Vagina (tissue), 2 donors: ENCODE measurements around the gene GRB2. TPM values are rescaled to one million over a fixed set of nuclear protein-coding genes. Genes with fewer than 3 reads are reported as not detected.
A peak's percentile ranks its signal among the peaks of the same experiment; 100 is the strongest.

ENCODE experiments used
- DNase-seq, 2 donors: peaks; one replicate each; pipeline ENCODE4 v3.0.0-alpha.2; 2017; ENCODE audit errors: extremely low spot score in 2 of 2
- H3K27ac ChIP-seq: fragments of 200-600 bp; sonication (generic); one replicate; pipeline ENCODE4 v1.5.1; 2019
- H3K27me3 ChIP-seq: fragments of 200-600 bp; sonication (generic); one replicate; pipeline ENCODE4 v1.5.1; 2019
- H3K36me3 ChIP-seq, 2 donors: fragments of 200-600 bp; sonication (generic); one replicate each; pipeline ENCODE4 v1.5.1; 2017 to 2019
- H3K4me1 ChIP-seq: fragments of 200-600 bp; sonication (generic); one replicate; pipeline ENCODE4 v1.5.1; 2019
- H3K4me3 ChIP-seq, 2 donors: fragments of 200-600 bp; sonication (generic); 1 replicate in 1 of 2; 2 replicates in 1 of 2; pipeline ENCODE4 v1.5.1; 2016 to 2019
- H3K9me3 ChIP-seq: fragments of 200-600 bp; sonication (generic); one replicate; pipeline ENCODE4 v1.5.1; 2019
- POLR2A ChIP-seq, 2 donors: fragments of 450-650 bp; IDR thresholded peaks; one replicate each; pipeline ENCODE4 v1.6.1; 2017; ENCODE audit warnings: antibody characterized with exemption in 2 of 2, mild to moderate bottlenecking in 2 of 2, moderate library complexity in 2 of 2
- POLR2AphosphoS5 ChIP-seq, 2 donors: sonication (generic); formaldehyde crosslinking; IDR thresholded peaks; one replicate each; pipeline ENCODE4 v1.9.0; 2017; ENCODE audit warnings: antibody characterized with exemption in 2 of 2, mild to moderate bottlenecking in 2 of 2, low read depth in 1 of 2; ENCODE audit not compliant: insufficient read depth in 1 of 2
- intact Hi-C: fragments of 100-400 bp; cut with DNase I; formaldehyde crosslinking; loops from one replicate; pipeline ENCODE4 v1.15.1; 2023
- total RNA-seq: library from RNA; depleted of rRNA; stranded (reverse); fragments of >200 nt; gene quantifications from one replicate; pipeline ENCODE4 v1.2.3, GENCODE V29; 2016
- TF ChIP-seq, protein P1 (sequence below), 3 experiments: fragments of 450-650 bp in 2 of 3; fragments of 200-600 bp in 1 of 3; sonication (generic) in 1 of 3; IDR thresholded peaks; one replicate each; pipeline ENCODE4 v1.5.1; 2017 to 2019; ENCODE audit warnings: antibody characterized with exemption in 3 of 3, mild to moderate bottlenecking in 2 of 3, moderate library complexity in 2 of 3

GRB2 gene
- total RNA-seq, 1 donor from 2014 or later: 71.9 TPM

DNA sequence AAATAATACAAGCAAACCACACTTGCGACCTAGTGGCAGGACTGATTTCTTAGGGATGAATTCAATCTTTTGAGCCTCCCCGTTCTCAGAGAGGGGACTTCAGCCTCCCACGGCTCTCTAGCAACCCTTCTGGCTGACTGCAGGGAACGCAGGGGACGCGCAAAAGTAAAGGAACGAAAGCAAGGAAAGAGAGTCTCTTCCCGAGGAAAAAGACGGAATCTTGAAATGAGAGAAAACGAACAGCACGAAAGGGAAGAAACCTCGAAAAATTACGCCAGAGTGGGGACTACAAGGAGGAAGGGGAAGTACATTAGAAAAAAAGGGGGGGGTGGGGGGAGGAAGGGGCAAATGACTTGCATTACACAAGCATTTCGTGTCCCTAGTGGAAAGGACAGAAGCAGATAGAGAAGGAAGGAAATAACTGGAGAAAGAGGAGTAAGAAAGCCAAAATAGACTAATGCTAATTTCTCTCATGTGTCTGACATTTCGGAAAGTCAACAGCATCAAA lies 1.2 kb downstream of the GRB2 start:
- intact Hi-C loops: no loop called here
- DNase-seq: peak in 1 of 2 donors; percentile 77
- H3K27ac ChIP-seq: peak overlapping the region; percentile 82

DNA sequence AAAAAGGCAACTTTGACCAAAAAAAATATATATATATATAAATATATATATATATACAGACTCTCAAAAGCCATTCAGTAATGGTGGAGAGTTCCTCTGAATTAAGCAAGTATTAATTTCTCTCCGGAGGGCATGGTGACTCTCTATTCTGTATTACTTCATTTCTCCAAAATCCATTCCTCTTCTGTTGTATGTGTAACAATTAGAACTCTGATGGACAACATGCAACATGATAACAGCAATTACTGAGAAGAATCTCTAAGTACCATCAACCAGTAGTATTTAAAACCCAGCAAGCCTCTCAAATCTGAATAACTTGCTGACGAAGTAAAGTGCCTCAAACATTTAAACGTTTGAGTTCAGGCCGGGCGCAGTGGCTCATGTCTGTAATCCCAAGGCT lies 2.3 kb downstream of the GRB2 start:
- TF ChIP-seq, protein P1, sequence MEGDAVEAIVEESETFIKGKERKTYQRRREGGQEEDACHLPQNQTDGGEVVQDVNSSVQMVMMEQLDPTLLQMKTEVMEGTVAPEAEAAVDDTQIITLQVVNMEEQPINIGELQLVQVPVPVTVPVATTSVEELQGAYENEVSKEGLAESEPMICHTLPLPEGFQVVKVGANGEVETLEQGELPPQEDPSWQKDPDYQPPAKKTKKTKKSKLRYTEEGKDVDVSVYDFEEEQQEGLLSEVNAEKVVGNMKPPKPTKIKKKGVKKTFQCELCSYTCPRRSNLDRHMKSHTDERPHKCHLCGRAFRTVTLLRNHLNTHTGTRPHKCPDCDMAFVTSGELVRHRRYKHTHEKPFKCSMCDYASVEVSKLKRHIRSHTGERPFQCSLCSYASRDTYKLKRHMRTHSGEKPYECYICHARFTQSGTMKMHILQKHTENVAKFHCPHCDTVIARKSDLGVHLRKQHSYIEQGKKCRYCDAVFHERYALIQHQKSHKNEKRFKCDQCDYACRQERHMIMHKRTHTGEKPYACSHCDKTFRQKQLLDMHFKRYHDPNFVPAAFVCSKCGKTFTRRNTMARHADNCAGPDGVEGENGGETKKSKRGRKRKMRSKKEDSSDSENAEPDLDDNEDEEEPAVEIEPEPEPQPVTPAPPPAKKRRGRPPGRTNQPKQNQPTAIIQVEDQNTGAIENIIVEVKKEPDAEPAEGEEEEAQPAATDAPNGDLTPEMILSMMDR (IDR thresholded peaks at IDR 0.05): no peak
- TF ChIP-seq POLR2A (IDR thresholded peaks at IDR 0.05) (no peak), POLR2AphosphoS5 (IDR thresholded peaks at IDR 0.05; ENCODE audit: insufficient read depth in 1 of 2, low read depth in 1 of 2) (no peak)
- no peaks in the 10 kb centered on the region for H3K36me3 ChIP-seq
- no peak overlapping the region for H3K27ac ChIP-seq
- peaks cover 44% of the 10 kb centered on the region for H3K4me1 ChIP-seq
- DNase-seq: no peak
- intact Hi-C loops: no loop called here
- no peak overlapping the region for H3K4me3 ChIP-seq
- no peaks in the 10 kb centered on the region for H3K27me3 ChIP-seq
- no peaks in the 10 kb centered on the region for H3K9me3 ChIP-seq

More for the DNA sequence above, 1.2 kb downstream of the GRB2 start:
- Histone ChIP-seq H3K4me1 (peaks cover 44% of the 10 kb centered on the region), H3K4me3 (peak overlapping the region; percentile 64 to 99), H3K36me3 (no peaks in the 10 kb centered on the region), H3K27me3 (no peaks in the 10 kb centered on the region), H3K9me3 (no peaks in the 10 kb centered on the region)
- TF ChIP-seq, protein P1 (IDR thresholded peaks at IDR 0.05): peak in 1 of 3 experiments; percentile 60
- TF ChIP-seq POLR2A (IDR thresholded peaks at IDR 0.05) (no peak), POLR2AphosphoS5 (IDR thresholded peaks at IDR 0.05; ENCODE audit: insufficient read depth in 1 of 2, low read depth in 1 of 2) (no peak)

DNA sequence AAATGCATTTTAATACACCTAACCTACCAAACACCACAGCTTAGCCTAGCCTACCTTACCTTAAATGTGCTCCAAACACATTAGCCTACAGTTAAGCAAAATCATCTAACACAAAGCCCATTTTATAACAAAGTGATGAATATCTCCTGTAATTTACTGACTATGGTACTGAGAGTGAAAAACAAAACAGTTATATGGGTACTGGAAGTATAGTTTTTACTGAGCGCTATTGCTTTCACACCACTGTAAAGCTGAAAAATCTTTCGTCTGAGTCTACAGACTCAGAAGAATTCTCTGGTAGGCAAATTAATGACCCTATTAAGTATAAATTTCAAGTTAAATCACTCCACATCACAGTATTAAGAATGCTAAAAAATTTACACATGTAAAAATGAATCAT lies 3.5 kb downstream of the GRB2 start:
- no peak for DNase-seq
- intact Hi-C loops: no loop called here
- no peaks in the 10 kb centered on the region for H3K36me3 ChIP-seq
- H3K9me3 ChIP-seq: no peaks in the 10 kb centered on the region
- no peak overlapping the region for H3K4me3 ChIP-seq
- H3K27ac ChIP-seq: no peak overlapping the region
- H3K27me3 ChIP-seq: no peaks in the 10 kb centered on the region
- H3K4me1 ChIP-seq: peaks cover 44% of the 10 kb centered on the region
- TF ChIP-seq POLR2AphosphoS5 (IDR thresholded peaks at IDR 0.05; ENCODE audit: insufficient read depth in 1 of 2, low read depth in 1 of 2) (no peak), POLR2A (IDR thresholded peaks at IDR 0.05) (no peak)
- TF ChIP-seq, protein P1 (IDR thresholded peaks at IDR 0.05): no peak

DNA sequence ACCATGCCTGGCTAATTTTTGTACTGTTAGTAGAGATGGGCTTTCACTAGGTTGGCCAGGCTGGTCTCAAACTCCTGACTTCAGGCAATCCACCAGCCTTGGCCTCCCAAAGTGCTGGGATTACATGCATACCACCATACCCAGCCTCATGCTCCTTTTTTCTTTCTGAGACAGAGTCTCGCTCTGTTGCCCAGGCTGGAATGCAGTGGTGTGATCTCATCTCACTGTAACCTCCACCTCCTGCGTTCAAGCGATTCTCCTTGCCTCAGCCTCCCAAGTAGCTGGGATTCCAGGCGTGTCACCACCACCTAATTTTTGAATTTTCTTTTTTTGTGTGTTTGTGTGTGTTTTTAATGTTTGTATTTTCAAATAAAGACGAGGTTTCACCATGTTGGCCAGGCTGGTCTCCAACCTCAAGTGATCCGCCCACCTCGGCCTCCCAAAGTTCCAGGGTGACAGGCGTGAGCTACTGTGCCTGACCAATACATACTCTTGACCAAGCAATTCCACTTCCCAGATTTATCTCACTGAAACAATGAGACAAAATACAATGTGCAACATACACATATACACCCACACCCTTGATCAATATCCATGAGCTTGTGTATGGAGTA lies 5.0 kb downstream of the GRB2 start:
- Histone ChIP-seq H3K27ac (no peak overlapping the region), H3K36me3 (no peaks in the 10 kb centered on the region), H3K4me3 (no peak overlapping the region), H3K4me1 (peaks cover 42% of the 10 kb centered on the region), H3K27me3 (no peaks in the 10 kb centered on the region), H3K9me3 (no peaks in the 10 kb centered on the region)
- TF ChIP-seq POLR2AphosphoS5 (IDR thresholded peaks at IDR 0.05; ENCODE audit: insufficient read depth in 1 of 2, low read depth in 1 of 2) (no peak), POLR2A (IDR thresholded peaks at IDR 0.05) (no peak)
- TF ChIP-seq, protein P1 (IDR thresholded peaks at IDR 0.05): no peak
- peak in 1 of 2 donors; percentile 25 for DNase-seq
- intact Hi-C loops: no loop called here

DNA sequence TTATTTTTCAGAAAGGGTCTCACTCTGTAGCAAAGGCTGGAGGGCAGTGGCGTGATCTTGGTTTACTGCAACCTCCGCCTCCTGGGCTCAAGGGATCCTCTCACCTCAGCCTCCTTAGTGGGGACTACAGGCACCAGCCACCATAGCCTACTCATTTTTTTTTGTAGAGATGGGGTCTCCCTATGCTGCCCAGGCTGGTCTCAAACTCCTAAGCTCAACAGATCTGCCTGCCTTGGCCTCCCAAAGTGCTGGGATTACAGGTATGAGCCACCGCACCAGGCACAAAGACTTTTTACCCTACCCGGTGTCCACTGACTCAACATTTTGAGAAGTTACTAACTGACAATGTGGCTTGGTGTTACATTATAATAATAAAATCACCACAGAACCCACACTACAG lies 7.2 kb downstream of the GRB2 start:
- peaks cover 50% of the 10 kb centered on the region for H3K4me1 ChIP-seq
- DNase-seq: peak in 1 of 2 donors; percentile 27
- no peak for TF ChIP-seq POLR2A (IDR thresholded peaks at IDR 0.05)
- TF ChIP-seq, protein P1 (IDR thresholded peaks at IDR 0.05): no peak
- TF ChIP-seq POLR2AphosphoS5 (IDR thresholded peaks at IDR 0.05; ENCODE audit: insufficient read depth in 1 of 2, low read depth in 1 of 2): no peak
- H3K9me3 ChIP-seq: no peaks in the 10 kb centered on the region
- H3K27me3 ChIP-seq: no peaks in the 10 kb centered on the region
- H3K36me3 ChIP-seq: no peaks in the 10 kb centered on the region
- no peak overlapping the region for H3K27ac ChIP-seq
- no peak overlapping the region for H3K4me3 ChIP-seq
- intact Hi-C loops: no loop called here
